22Rv1 (cell line): Measurements from ENCODE around the gene SNAP47.

Experiments used
- H3K27ac ChIP-seq: fragments of 450-650 bp; 2 replicates; pipeline ENCODE4 v1.5.1; 2017
- ZFX ChIP-seq: fragments of 450-650 bp; IDR thresholded peaks from 2 replicates; pipeline ENCODE4 v1.6.1; 2017; ENCODE audit warnings: antibody characterized with exemption, borderline replicate concordance
- TF ChIP-seq, protein P1 (sequence below): fragments of 450-650 bp; IDR thresholded peaks from 2 replicates; pipeline ENCODE4 v1.5.1; 2017; ENCODE audit warnings: mild to moderate bottlenecking

SNAP47 gene

DNA sequence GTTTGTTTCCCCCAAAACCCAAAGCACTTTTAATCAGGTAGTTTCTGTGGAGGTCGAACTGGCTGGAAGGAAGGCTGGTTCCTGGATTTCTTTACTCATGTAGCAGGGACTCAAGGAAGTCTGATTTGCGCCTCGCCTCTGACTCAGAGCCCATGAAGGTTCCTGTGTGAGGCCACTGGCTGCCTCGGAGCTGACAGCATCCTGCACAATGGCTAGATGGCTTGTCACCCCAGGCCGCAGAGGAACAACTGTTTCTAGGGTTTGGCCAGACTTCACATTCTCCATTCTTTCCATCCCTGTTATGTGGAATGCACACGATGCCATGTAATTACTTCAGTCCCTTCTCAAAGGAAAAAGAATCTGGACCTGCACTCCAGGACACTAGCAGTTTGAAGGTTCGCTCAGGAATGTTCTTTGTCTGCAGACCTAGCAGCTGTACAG lies 41.1 kb downstream of the SNAP47 start:
- TF ChIP-seq ZFX: no peak
- TF ChIP-seq, protein P1, sequence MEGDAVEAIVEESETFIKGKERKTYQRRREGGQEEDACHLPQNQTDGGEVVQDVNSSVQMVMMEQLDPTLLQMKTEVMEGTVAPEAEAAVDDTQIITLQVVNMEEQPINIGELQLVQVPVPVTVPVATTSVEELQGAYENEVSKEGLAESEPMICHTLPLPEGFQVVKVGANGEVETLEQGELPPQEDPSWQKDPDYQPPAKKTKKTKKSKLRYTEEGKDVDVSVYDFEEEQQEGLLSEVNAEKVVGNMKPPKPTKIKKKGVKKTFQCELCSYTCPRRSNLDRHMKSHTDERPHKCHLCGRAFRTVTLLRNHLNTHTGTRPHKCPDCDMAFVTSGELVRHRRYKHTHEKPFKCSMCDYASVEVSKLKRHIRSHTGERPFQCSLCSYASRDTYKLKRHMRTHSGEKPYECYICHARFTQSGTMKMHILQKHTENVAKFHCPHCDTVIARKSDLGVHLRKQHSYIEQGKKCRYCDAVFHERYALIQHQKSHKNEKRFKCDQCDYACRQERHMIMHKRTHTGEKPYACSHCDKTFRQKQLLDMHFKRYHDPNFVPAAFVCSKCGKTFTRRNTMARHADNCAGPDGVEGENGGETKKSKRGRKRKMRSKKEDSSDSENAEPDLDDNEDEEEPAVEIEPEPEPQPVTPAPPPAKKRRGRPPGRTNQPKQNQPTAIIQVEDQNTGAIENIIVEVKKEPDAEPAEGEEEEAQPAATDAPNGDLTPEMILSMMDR: no peak
- H3K27ac ChIP-seq: no peak overlapping the region

DNA sequence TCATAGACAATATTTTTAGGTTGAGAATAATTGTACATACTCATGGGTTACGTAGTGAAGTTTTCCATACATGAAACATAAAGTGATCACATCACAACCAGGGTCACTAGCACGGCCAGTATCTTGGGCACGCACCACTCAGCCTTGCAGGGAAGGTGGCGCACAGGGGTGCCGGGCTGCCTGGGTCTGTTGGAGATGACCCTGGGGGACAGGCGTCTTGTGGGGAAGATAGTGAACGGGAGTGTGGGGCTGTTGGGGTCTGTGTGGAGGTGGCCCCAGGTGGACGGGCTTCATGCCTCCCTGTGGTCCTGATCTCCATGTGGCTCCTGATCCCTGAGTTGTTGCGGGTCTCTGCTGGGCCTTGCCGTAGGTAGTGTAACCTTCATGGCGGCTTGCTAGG lies 41.9 kb downstream of the SNAP47 start:
- H3K27ac ChIP-seq: no peak overlapping the region
- TF ChIP-seq, protein P1: no peak
- TF ChIP-seq ZFX: no peak

DNA sequence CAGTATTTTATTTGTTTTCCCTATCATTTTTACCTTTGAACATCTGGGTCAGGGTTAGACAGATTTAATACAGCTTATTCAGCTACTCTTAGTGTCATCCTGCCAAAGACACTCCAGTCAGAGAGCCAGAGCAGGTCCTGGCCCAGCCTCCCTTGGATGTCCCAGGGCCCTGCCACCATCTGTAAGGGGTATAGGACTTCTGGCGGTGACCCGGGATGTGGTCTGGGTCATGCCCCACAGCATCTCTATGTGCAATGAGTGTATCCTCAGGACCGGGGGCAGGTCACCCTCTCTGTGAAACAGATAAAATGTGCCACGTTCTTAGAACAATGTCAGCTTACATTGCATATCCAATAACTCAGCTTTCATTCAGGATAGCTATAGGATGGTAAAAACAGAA lies 42.4 kb downstream of the SNAP47 start:
- TF ChIP-seq, protein P1: no peak
- TF ChIP-seq ZFX: no peak
- no peak overlapping the region for H3K27ac ChIP-seq

DNA sequence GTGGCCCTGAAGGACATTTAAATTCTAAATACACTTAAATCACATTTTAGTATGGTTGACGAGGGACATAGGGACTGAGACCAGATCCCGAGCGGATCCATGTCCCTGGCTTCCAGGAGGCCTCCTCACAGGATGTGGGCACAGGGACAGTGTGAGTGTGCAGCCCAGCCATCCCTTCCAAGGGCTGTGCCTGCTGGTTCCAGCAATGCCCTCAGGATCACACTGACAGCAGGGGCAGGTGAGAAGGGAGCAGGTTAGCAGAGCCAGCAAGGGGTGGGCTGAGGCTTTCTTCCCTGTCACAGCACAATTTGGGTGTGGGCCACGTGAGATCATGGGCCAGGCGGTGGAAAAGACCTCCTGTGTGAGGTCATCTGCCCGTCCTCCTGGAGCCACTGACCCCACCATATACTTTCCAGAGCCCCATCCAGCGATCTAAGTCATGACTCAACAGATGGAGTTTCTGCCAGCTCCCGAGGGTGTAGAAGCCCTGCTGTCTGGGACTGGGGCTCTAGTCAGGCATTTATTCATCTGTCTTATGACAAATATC lies 43.2 kb downstream of the SNAP47 start:
- H3K27ac ChIP-seq: no peak overlapping the region
- TF ChIP-seq, protein P1: no peak
- TF ChIP-seq ZFX: no peak

DNA sequence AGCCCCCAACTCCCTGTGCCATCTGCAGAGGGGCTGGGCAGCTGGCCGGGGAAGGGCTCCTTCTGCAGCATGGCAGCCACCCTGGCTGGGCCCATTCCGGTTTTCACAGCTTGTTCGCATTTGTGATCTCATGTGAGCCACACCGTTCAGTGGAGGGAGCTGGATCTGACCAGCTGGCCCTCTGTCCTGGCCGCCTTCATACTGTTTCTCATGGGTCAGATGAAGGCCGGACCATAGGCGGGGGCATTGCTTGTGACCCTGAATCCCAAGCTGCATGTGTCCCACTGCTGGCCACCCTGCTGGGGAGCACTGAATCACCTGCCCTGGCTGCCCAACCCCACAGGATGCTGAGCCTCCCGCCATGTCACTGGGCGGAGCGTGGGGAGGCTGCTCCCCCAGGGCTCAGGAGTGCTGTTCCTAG lies 43.8 kb downstream of the SNAP47 start:
- no peak overlapping the region for H3K27ac ChIP-seq
- no peak for TF ChIP-seq ZFX
- TF ChIP-seq, protein P1: no peak

DNA sequence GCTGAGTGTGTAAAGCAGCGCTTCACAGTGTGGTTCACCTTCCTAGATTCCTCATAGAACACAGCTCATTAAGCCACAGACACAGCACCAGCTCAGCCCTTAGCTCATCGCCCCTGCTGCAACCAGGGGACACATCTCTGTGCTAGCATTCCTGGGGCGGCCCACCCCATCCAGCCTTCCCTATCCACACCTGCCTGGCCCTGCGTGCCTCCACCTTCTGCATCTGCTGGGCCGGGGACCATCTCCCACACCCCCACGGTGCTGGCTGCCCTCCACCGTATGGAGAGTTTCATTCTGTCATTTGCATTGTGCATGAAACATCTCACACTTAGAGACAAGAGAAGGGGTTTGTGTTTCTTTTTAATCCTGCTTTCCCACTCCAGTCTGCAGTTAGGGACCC lies 44.5 kb downstream of the SNAP47 start:
- TF ChIP-seq ZFX: no peak
- TF ChIP-seq, protein P1: no peak
- H3K27ac ChIP-seq: no peak overlapping the region

DNA sequence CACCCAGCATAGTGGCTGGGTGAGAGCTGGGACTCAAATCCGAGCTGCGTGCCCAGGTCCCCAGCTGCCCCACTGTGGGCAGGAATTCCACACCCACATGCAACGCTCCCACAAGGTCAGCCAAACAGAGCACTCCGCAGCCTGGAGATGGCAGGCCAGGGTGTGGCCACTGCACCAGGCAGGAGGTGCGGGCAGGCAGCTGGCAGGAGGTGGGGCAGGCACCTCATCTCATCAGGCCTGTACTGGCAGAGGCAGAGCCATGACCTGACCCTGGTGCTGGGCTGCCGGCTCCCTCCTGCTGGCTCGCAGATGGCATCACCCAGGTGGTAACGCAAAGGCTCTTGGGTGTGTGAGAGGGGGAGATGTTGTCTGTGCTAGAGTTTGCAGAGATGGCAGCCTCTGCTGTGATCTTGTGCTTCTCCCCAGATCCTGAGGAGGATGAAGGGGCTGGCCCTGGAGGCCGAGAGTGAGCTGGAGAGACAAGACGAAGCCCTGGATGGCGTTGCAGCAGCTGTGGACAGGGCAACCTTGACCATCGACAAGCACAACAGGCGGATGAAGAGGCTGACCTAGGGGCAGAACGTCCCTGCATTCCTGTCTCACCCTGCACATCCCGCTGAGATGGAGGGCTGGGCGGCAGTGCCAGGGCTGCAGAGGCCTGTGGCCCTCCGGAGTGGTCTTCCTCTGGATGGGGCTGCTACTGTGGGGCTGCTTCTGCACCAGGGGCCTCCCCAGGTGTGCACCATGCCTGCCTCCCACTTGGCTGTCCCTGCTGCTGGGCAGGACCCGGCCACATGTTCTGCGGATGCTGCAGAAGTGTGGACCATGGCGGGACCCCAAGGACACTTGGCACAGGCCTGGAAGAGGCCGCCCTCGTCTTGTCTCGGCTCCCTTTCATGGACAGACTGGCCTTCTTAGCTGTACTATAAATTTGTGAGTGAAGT lies 45.1 kb downstream of the SNAP47 start:
- no peak overlapping the region for H3K27ac ChIP-seq
- TF ChIP-seq, protein P1: no peak
- no peak for TF ChIP-seq ZFX
